ENCODE measurements around the gene SAP30L.

The SAP30L gene

DNA sequence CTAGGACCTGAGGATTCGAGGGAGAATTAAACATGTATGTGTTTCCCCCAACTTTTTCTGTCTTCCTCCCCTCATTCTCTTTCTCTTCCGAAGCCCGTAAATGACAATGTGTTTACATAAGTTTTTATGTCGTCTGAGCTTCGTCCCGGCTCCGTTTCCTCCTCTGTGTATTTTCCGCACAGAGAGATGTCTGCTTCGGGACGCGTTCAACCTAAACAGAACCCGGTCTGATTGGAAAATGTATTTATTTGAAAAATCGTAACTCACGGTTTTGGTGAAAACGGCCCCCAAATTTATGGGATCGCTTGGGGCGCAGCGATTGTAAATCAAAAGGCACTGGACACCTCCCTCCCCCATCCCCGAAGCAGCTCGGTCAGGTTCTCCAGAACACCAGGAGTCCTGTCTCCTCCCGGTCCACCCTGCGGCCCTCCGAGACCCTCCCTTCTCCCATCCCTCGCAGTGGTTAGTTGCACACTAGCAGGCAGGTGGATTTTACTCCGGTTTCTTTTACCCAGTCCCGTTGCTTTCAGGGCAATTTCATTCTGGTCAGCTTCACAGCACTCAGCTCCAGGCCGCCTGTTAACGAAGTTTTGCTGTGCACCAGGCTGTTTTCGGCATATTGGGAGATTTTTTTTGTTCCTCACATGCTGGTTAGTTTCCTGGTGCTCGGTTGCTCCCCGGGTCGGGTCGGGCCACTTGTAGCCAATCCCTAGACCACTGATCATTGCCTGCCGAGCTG lies 38.0 kb downstream of the SAP30L start:
- TF ChIP-seq EZH2 (IDR thresholded peaks at IDR 0.05) (no peak), FOXP2 (optimal IDR thresholded peaks at IDR 0.05; ENCODE audit: control extremely low read depth, extremely low read length, insufficient read depth) (no peak), POLR2AphosphoS5 (IDR thresholded peaks at IDR 0.05; ENCODE audit: borderline replicate concordance, low read depth, low read length) (no peak)
- no peak overlapping the region for H3K4me3 ChIP-seq
- no peaks in the 10 kb centered on the region for H3K36me3 ChIP-seq (ENCODE audit: insufficient read depth, low read length)
- peak overlapping the region; percentile 46 for H3K9ac ChIP-seq (ENCODE audit: insufficient read length)
- no peak for DNase-seq (ENCODE audit: low read depth, low spot score)
- no peaks in the 10 kb centered on the region for H3K9me3 ChIP-seq (ENCODE audit: low read depth, low read length)
- H3K27ac ChIP-seq: no peak overlapping the region

- TF ChIP-seq FOXP2 (optimal IDR thresholded peaks at IDR 0.05; ENCODE audit: control extremely low read depth, extremely low read length, insufficient read depth) (no peak), POLR2AphosphoS5 (IDR thresholded peaks at IDR 0.05; ENCODE audit: borderline replicate concordance, low read depth, low read length) (no peak), EZH2 (IDR thresholded peaks at IDR 0.05) (no peak)
- H3K9ac ChIP-seq (ENCODE audit: insufficient read length): no peak overlapping the region
- H3K9me3 ChIP-seq (ENCODE audit: low read depth, low read length): no peaks in the 10 kb centered on the region
- DNase-seq (ENCODE audit: low read depth, low spot score): no peak
- peak overlapping the region; percentile 28; the same call in 1 of the 2 replicates for H3K27ac ChIP-seq
- H3K4me3 ChIP-seq: no peak overlapping the region
- no peaks in the 10 kb centered on the region for H3K36me3 ChIP-seq (ENCODE audit: insufficient read depth, low read length)
Measured at GRCh38 chr5:154484393-154485095, 38.7 kb downstream of the SAP30L start.

- no peak for DNase-seq (ENCODE audit: low read depth, low spot score)
- Histone ChIP-seq H3K9me3 (ENCODE audit: low read depth, low read length) (no peaks in the 10 kb centered on the region), H3K36me3 (ENCODE audit: insufficient read depth, low read length) (no peaks in the 10 kb centered on the region), H3K27ac (peak overlapping the region; percentile 28), H3K9ac (ENCODE audit: insufficient read length) (no peak overlapping the region), H3K4me3 (no peak overlapping the region)
- TF ChIP-seq POLR2AphosphoS5 (IDR thresholded peaks at IDR 0.05; ENCODE audit: borderline replicate concordance, low read depth, low read length): no peak
- no peak for TF ChIP-seq EZH2 (IDR thresholded peaks at IDR 0.05)
- no peak for TF ChIP-seq FOXP2 (optimal IDR thresholded peaks at IDR 0.05; ENCODE audit: control extremely low read depth, extremely low read length, insufficient read depth)
Measured at GRCh38 chr5:154485096-154485491, 39.3 kb downstream of the SAP30L start.

DNA sequence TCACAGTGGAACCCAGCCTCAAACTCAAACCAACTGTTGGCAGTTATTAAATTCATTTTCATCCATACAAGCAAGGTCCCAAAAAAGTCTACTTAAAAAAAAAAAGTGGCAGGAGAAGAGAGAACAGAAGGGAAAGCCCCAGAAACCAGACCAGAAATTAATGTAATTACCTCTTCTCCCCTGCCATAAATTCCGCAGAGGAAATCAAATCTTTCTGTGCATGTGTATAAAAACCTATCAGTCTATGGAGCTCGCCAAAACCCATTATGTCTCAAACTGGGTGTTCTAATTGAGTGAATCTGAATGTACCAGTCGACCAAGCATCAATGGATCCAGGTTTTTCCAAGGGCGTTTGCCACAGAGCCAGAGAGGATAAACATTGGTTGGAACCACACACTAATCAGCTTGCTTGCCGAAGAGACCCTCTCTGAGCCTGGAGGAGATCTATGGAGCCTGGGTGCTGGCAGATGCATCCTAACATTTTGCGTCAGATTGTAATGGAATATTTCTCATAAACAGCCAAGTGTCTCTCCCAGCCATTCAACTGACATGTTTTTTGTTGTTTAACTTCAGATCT lies 40.1 kb downstream of the SAP30L start:
- TF ChIP-seq EZH2 (IDR thresholded peaks at IDR 0.05): no peak
- TF ChIP-seq POLR2AphosphoS5 (IDR thresholded peaks at IDR 0.05; ENCODE audit: borderline replicate concordance, low read depth, low read length): no peak
- TF ChIP-seq FOXP2 (optimal IDR thresholded peaks at IDR 0.05; ENCODE audit: control extremely low read depth, extremely low read length, insufficient read depth): no peak
- H3K27ac ChIP-seq: peak overlapping the region; percentile 28
- H3K9me3 ChIP-seq (ENCODE audit: low read depth, low read length): no peaks in the 10 kb centered on the region
- no peak overlapping the region for H3K9ac ChIP-seq (ENCODE audit: insufficient read length)
- H3K4me3 ChIP-seq: peak overlapping the region; percentile 48
- H3K36me3 ChIP-seq (ENCODE audit: insufficient read depth, low read length): no peaks in the 10 kb centered on the region
- DNase-seq (ENCODE audit: low read depth, low spot score): no peak

- Histone ChIP-seq H3K4me3 (peak overlapping the region; percentile 48), H3K9me3 (ENCODE audit: low read depth, low read length) (no peaks in the 10 kb centered on the region), H3K36me3 (ENCODE audit: insufficient read depth, low read length) (no peaks in the 10 kb centered on the region), H3K27ac (peak overlapping the region; percentile 28), H3K9ac (ENCODE audit: insufficient read length) (no peak overlapping the region)
- no peak for TF ChIP-seq POLR2AphosphoS5 (IDR thresholded peaks at IDR 0.05; ENCODE audit: borderline replicate concordance, low read depth, low read length)
- DNase-seq (ENCODE audit: low read depth, low spot score): no peak
Measured at GRCh38 chr5:154486427-154486866, 40.6 kb downstream of the SAP30L start.

- Histone ChIP-seq H3K9ac (ENCODE audit: insufficient read length) (no peak overlapping the region), H3K27ac (no peak overlapping the region), H3K4me3 (no peak overlapping the region), H3K36me3 (ENCODE audit: insufficient read depth, low read length) (no peaks in the 10 kb centered on the region), H3K9me3 (ENCODE audit: low read depth, low read length) (no peaks in the 10 kb centered on the region)
- no peak for DNase-seq (ENCODE audit: low read depth, low spot score)
- no peak for TF ChIP-seq EZH2 (IDR thresholded peaks at IDR 0.05)
Measured at GRCh38 chr5:154487541-154487940, 41.7 kb downstream of the SAP30L start.

DNA sequence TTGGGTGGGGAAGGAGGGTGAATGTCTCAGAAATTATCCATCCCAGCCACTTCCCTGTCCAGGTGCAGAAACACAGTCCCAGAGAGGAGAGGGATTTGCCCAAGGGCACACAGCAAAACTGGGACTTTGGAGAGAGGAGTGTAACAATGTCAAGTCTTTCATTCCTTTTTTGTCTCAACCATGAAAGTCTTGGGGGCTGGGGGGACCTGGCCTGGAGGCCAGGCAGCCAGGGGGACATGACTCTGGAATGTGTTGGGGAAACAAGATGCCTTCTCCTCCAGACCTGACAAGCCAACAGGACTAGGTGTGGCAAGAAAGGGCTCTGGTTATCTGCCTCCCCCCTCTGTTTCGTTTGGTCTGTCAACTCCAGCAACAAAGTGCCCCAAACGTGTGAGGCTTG lies 46.1 kb downstream of the SAP30L start:
- no peak for DNase-seq (ENCODE audit: low read depth, low spot score)
- Histone ChIP-seq H3K9ac (ENCODE audit: insufficient read length) (no peak overlapping the region), H3K4me3 (no peak overlapping the region), H3K9me3 (ENCODE audit: low read depth, low read length) (no peaks in the 10 kb centered on the region), H3K27ac (no peak overlapping the region), H3K36me3 (ENCODE audit: insufficient read depth, low read length) (no peaks in the 10 kb centered on the region)
- TF ChIP-seq FOXP2 (optimal IDR thresholded peaks at IDR 0.05; ENCODE audit: control extremely low read depth, extremely low read length, insufficient read depth) (no peak), EZH2 (IDR thresholded peaks at IDR 0.05) (no peak), POLR2AphosphoS5 (IDR thresholded peaks at IDR 0.05; ENCODE audit: borderline replicate concordance, low read depth, low read length) (no peak)

DNA sequence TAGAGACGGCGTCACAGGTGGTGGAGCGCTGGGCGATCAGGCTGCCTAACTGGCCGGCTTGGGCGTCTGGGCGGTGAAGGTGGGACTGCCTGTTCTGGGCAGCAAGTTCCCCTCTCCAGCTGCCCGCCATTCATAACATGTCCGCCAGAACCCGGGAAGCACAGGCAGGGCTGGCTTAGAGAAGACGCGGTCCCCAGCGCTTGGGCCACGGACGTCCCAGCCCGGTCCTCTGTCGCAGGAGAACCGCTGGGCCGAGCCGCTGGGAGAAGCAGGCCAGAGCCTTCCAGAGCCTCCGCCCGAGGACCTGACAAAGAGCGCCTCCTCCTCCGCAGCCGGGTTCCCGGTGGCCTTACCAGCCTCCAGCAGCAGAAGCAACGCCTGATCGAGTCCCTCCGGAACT lies 47.5 kb downstream of the SAP30L start:
- DNase-seq (ENCODE audit: low read depth, low spot score): no peak
- H3K9me3 ChIP-seq (ENCODE audit: low read depth, low read length): no peaks in the 10 kb centered on the region
- no peaks in the 10 kb centered on the region for H3K36me3 ChIP-seq (ENCODE audit: insufficient read depth, low read length)
- no peak overlapping the region for H3K4me3 ChIP-seq
- H3K9ac ChIP-seq (ENCODE audit: insufficient read length): no peak overlapping the region
- TF ChIP-seq FOXP2 (optimal IDR thresholded peaks at IDR 0.05; ENCODE audit: control extremely low read depth, extremely low read length, insufficient read depth) (no peak), EZH2 (IDR thresholded peaks at IDR 0.05) (no peak), POLR2AphosphoS5 (IDR thresholded peaks at IDR 0.05; ENCODE audit: borderline replicate concordance, low read depth, low read length) (no peak)
- H3K27ac ChIP-seq: no peak overlapping the region

All from SK-N-MC (cell line).